HepG2 (cell line): ENCODE results near the gene SH2D1B. TPM values are rescaled to one million over a fixed set of nuclear protein-coding genes. Genes with fewer than 3 reads are reported as not detected.

Experiments
- ATAC-seq: fragments of 200-7000 bp; cut with Tn5 transposase; 3 replicates; pipeline ENCODE4 v1.9.1; 2020; ENCODE audit warnings: mild to moderate bottlenecking, moderate library complexity
- BruUV-seq: library from RNA; stranded (reverse); fragments of 400-500 nt; replicated peaks from 2 replicates; lab custom pipeline; 2021; lab: Mats Ljungman, UMichigan
- CTCF ChIA-PET: fragments of 300-600 bp; formaldehyde crosslinking; extraction: SDS; loops from one replicate; lab custom pipeline; 2021; ENCODE audit warnings: low total read pairs, inconsistent platforms, low intra/inter-chr PET ratio; lab: Yijun Ruan, JAX
- POLR2A ChIA-PET: fragments of 350-600 bp; sonication (Branson Sonifier 250); formaldehyde crosslinking; loops from one replicate; lab custom pipeline; 2020; ENCODE audit warnings: antibody characterized with exemption, inconsistent platforms; lab: Yijun Ruan, JAX
- DNase-seq: peaks from one replicate; pipeline ENCODE4 v3.0.0-alpha.2; 2015; ENCODE audit warnings: low spot score
- FAIRE-seq: peaks from 3 replicates; lab custom pipeline; 2011; peaks lifted over from hg19 to GRCh38; lab: Jason Lieb, UNC
- H2AFZ ChIP-seq: one replicate; pipeline ENCODE4 v1.6.1; 2011; ENCODE audit warnings: low read length, inconsistent platforms
- H3K27ac ChIP-seq: fragments of 300-600 bp; 3 replicates; pipeline ENCODE4 v1.8.0; 2011; ENCODE audit warnings: mixed run types, mild to moderate bottlenecking, mixed read lengths, low read length, inconsistent platforms; ENCODE audit not compliant: insufficient read depth; ENCODE audit errors: extremely low read length
- H3K27me3 ChIP-seq, 2 experiments: fragments of 200-600 bp in 1 of 2; 2 replicates in 1 of 2; 3 replicates in 1 of 2; pipeline versions ENCODE4 v1.6.0 to v1.8.0; 2011; ENCODE audit warnings: low read length in 2 of 2, mild to moderate bottlenecking in 2 of 2, moderate library complexity in 2 of 2, inconsistent platforms in 1 of 2; ENCODE audit not compliant: insufficient read depth in 2 of 2, control insufficient read depth in 1 of 2
- H3K36me3 ChIP-seq, 2 experiments: fragments of 200-600 bp in 1 of 2; replicated peaks in 1 of 2; 2 replicates in 1 of 2; 3 replicates in 1 of 2; pipeline versions ENCODE4 v1.5.1 to v1.8.0; 2011; ENCODE audit warnings: low read length in 2 of 2, inconsistent platforms in 1 of 2; ENCODE audit not compliant: insufficient read depth in 2 of 2, control insufficient read depth in 1 of 2
- H3K4me1 ChIP-seq: 2 replicates; pipeline ENCODE4 v1.5.1; 2012; ENCODE audit warnings: low read length, inconsistent platforms; ENCODE audit not compliant: insufficient read depth
- H3K4me2 ChIP-seq: 2 replicates; pipeline ENCODE4 v1.6.0; 2011; ENCODE audit warnings: low read depth, low read length, inconsistent platforms
- H3K4me3 ChIP-seq, 3 experiments: fragments of 200-600 bp in 1 of 3; sonication (generic), shearing (Covaris generic) in 1 of 3; replicated peaks in 1 of 3; 2 replicates each; pipeline ENCODE4 v1.5.1; 2011 to 2016; ENCODE audit warnings: low read length in 3 of 3, inconsistent platforms in 2 of 3, low read depth in 2 of 3, mild to moderate bottlenecking in 2 of 3, control low read depth in 1 of 3, mixed read lengths in 1 of 3; ENCODE audit not compliant: insufficient read depth in 1 of 3
- H3K79me2 ChIP-seq: one replicate; pipeline ENCODE4 v1.6.1; 2011; ENCODE audit warnings: low read length, inconsistent platforms; ENCODE audit not compliant: insufficient read depth
- H3K9ac ChIP-seq: 2 replicates; pipeline ENCODE4 v1.6.0; 2011; ENCODE audit warnings: mild to moderate bottlenecking, low read depth, low read length, inconsistent platforms; ENCODE audit not compliant: insufficient read depth
- H3K9me3 ChIP-seq: 2 replicates; pipeline ENCODE4 v1.5.1; 2012; ENCODE audit warnings: mild to moderate bottlenecking, low read length
- H4K20me1 ChIP-seq: 2 replicates; pipeline ENCODE4 v1.6.0; 2011; ENCODE audit warnings: inconsistent platforms, mild to moderate bottlenecking, low read length, moderate library complexity; ENCODE audit not compliant: insufficient read depth
- AHDC1 ChIP-seq: sonication (generic); formaldehyde crosslinking; IDR thresholded peaks from 2 replicates; pipeline ENCODE4 v1.5.1; 2020; ENCODE audit warnings: mild to moderate bottlenecking, missing genetic modification reagents, borderline replicate concordance
- KAT2B ChIP-seq: fragments of 150-350 bp; IDR thresholded peaks from 2 replicates; pipeline ENCODE4 v1.6.1; 2014; ENCODE audit warnings: low read depth, low read length, borderline replicate concordance
- STAT6 ChIP-seq: sonication (generic); formaldehyde crosslinking; IDR thresholded peaks from 2 replicates; pipeline ENCODE4 v1.4.0; 2020; ENCODE audit warnings: missing genetic modification reagents, mild to moderate bottlenecking, borderline replicate concordance
- ZNF781 ChIP-seq: sonication (generic); formaldehyde crosslinking; IDR thresholded peaks from 2 replicates; pipeline ENCODE4 v1.5.1; 2020; ENCODE audit warnings: borderline replicate concordance, mild to moderate bottlenecking, missing genetic modification reagents; ENCODE audit errors: not compliant biosample characterization
- WGBS: methylation state at CpG from one replicate; pipeline ENCODE4 v1.1.6; 2017; ENCODE audit warnings: low lambda C conversion rate; 5-methylcytosine and 5-hydroxymethylcytosine counted together
- in situ Hi-C: cut with HindIII; loops from 2 replicates; pipeline ENCODE4 v1.10.0; 2017; ENCODE audit warnings: low pct_unique_long_range_greater_than_20kb; ENCODE audit not compliant: extremely low pct_ligation_motif_present
- intact Hi-C: fragments of 100-400 bp; cut with micrococcal nuclease; formaldehyde crosslinking; loops from one replicate; pipeline ENCODE4 v1.10.0; 2022; ENCODE audit not compliant: unreplicated experiment
- polyA plus RNA-seq, 8 experiments: library from polyadenylated mRNA; depleted of rRNA in 3 of 8; stranded (reverse) in 7 of 8; unstranded in 1 of 8; fragments of >200 nt; fragmentation: Illumina TruSeq in 4 of 8; extraction: Trizol in 4 of 8; gene quantifications; 2 replicates each; pipeline versions ENCODE4 v1.2.1 to v1.2.3, GENCODE V29; 2011 to 2016; ENCODE audit warnings: low read depth in 4 of 8, missing spikeins in 1 of 8, mixed read lengths in 1 of 8; ENCODE audit not compliant: insufficient read depth in 1 of 8
- total RNA-seq, 5 experiments: library from RNA; depleted of rRNA; stranded (reverse); fragments of >200 nt; fragmentation: Illumina TruSeq; extraction: Trizol; gene quantifications; 2 replicates each; pipeline ENCODE4 v1.2.3, GENCODE V29; 2016; ENCODE audit warnings: low read depth in 1 of 5

Gene SH2D1B
- total and polyA plus RNA-seq, 2 of the 13 experiments (the other 11 are each of a cell fraction or from before 2014, with no cell fraction given) = not detected

GRCh38 chr1:162383091-162383490 lies 28.8 kb downstream of the SH2D1B start:
- Histone ChIP-seq H3K4me1 (no peaks in the 10 kb centered on the region), H3K27me3 (no peaks in the 10 kb centered on the region), H3K27ac (no peak overlapping the region), H3K79me2 (no peaks in the 10 kb centered on the region), H3K4me2 (no peak overlapping the region), H4K20me1 (no peaks in the 10 kb centered on the region), H3K36me3 (peaks cover 4 to 7% of the 10 kb centered on the region in 2 experiments; a peak in 4 of 5 replicates), H3K9ac (no peak overlapping the region), H3K4me3 (no peak overlapping the region), H3K9me3 (no peaks in the 10 kb centered on the region), H2AFZ (no peak overlapping the region)
- ChIA-PET POLR2A (no interaction called here), CTCF (no interaction called here)
- DNase-seq (no peak), FAIRE-seq (no peak), ATAC-seq (no peak)
- in situ Hi-C loops (no loop called here), intact Hi-C loops (no loop called here)
- 100% methylated on average over 2 of the region's 6 CpGs for WGBS
- TF ChIP-seq KAT2B (no peak), STAT6 (CRISPR knock-in tag) (no peak), AHDC1 (CRISPR knock-in tag) (no peak), ZNF781 (CRISPR knock-in tag) (no peak)
- no TSS peak for BruUV-seq
